Heart left ventricle (tissue), 16 donors: ENCODE results near the gene TRMT2A. TPM values are rescaled to one million over a fixed set of nuclear protein-coding genes. Genes with fewer than 3 reads are reported as not detected.
"Not testable (repeated sequence)": the region's sequence is repeated elsewhere in the genome, so short reads cannot be mapped to it uniquely, and the experiment has no call there.

Source experiments
- ATAC-seq, 4 donors: fragments of 200-7000 bp; cut with Tn5 transposase; one replicate each; pipeline ENCODE4 v1.9.1; 2020 to 2022; ENCODE audit warnings: moderate library complexity in 4 of 4, mild to moderate bottlenecking in 3 of 4, moderate number of reproducible peaks in 1 of 4
- DNase-seq, 5 donors: peaks; one replicate each; pipeline ENCODE4 v3.0.0-alpha.2; 2020
- H3K27ac ChIP-seq, 12 donors: fragments of 200-600 bp; sonication (generic) in 4 of 12; one replicate each; pipeline versions ENCODE4 v1.5.0 to v1.8.0; 2016 to 2022; ENCODE audit warnings: mild to moderate bottlenecking in 2 of 12
- H3K27me3 ChIP-seq, 9 donors: fragments of 200-600 bp; sonication (generic) in 2 of 9; one replicate each; pipeline versions ENCODE4 v1.5.1 to v1.8.0; 2016 to 2022; ENCODE audit warnings: mild to moderate bottlenecking in 3 of 9
- H3K36me3 ChIP-seq, 9 donors: fragments of 200-600 bp; sonication (generic) in 2 of 9; one replicate each; pipeline versions ENCODE4 v1.5.0 to v1.8.0; 2018 to 2022; ENCODE audit warnings: mild to moderate bottlenecking in 2 of 9
- H3K4me1 ChIP-seq, 12 donors: fragments of 200-600 bp; sonication (generic) in 4 of 12; one replicate each; pipeline versions ENCODE4 v1.5.0 to v1.8.0; 2016 to 2022; ENCODE audit warnings: mild to moderate bottlenecking in 3 of 12
- H3K4me3 ChIP-seq, 12 donors: fragments of 200-600 bp; sonication (generic) in 4 of 12; one replicate each; pipeline versions ENCODE4 v1.5.0 to v1.8.0; 2017 to 2022; ENCODE audit warnings: mild to moderate bottlenecking in 9 of 12, moderate library complexity in 4 of 12
- H3K9me3 ChIP-seq, 12 donors: fragments of 200-600 bp; sonication (generic) in 4 of 12; one replicate each; pipeline versions ENCODE4 v1.5.0 to v1.8.0; 2016 to 2022; ENCODE audit warnings: mild to moderate bottlenecking in 1 of 12
- POLR2A ChIP-seq, 2 donors: fragments of 450-650 bp; IDR thresholded peaks; one replicate each; pipeline ENCODE4 v1.6.1; 2017; ENCODE audit warnings: antibody characterized with exemption in 2 of 2, mild to moderate bottlenecking in 2 of 2, moderate library complexity in 2 of 2
- WGBS, 4 donors: extraction: QIAGEN DNeasy Blood & Tissue Kit in 2 of 4; methylation state at CpG; one replicate each; pipeline versions ENCODE4 v1.1.5 to v1.1.7; 2013 to 2018; 5-methylcytosine and 5-hydroxymethylcytosine counted together
- intact Hi-C, 10 donors: fragments of 100-400 bp; cut with DNase I; formaldehyde crosslinking; loops; one replicate each; pipeline versions ENCODE4 v1.11.1 to v1.14.2; 2022
- polyA plus RNA-seq, 2 donors: library from polyadenylated mRNA; stranded (reverse); fragments of 200-250 nt; gene quantifications; one replicate each; pipeline ENCODE4 v1.2.3, GENCODE V29; 2013
- total RNA-seq, 9 donors: library from RNA; depleted of rRNA in 2 of 9; stranded (reverse); fragments of >200 nt in 2 of 9; fragmentation: NEBNext Ultra II Directional in 3 of 9; extraction: Animal tissue kit (Norgen Biotek cat#: 25700) in 3 of 9; gene quantifications; one replicate each; pipeline versions ENCODE4 v1.1.0 to v1.2.4, GENCODE V29; 2016 to 2023
- TF ChIP-seq, protein P1 (sequence below), 12 donors: fragments of 200-600 bp; sonication (generic) in 4 of 12; IDR thresholded peaks; one replicate each; pipeline versions ENCODE4 v1.5.0 to v1.8.0; 2018 to 2022; ENCODE audit warnings: antibody characterized with exemption in 12 of 12, mild to moderate bottlenecking in 5 of 12
- donor health status: ischemic (EF 13 %, LVEDD 7.1; RV severe dilation, severe dysfunction).
- donor health status: healthy with polysubstance abuse.
- donor health status: DM: no; HTN: yes; CAD: no.
- donor health status: DM: no; HTN: no; CAD: no.
- donor health status: ischemic (EF 25% LVEDD 6.9; RV normal size, moderate dysfunction).
- donor health status: ischemic (EF 25% LVEDD 5.7; RV mildly dilated, moderate dysfunction).
- donor health status: healthy.
- donor health status: DM: yes; HTN: yes; CAD: no.
- donor health status: ischemic (EF 35%, LVEDD 5.7; RV mildly dilated, moderate dysfunction).
- donor health status: nonischemic (EF 11% LVEDD 7.7; RV severe dilation, severe dysfunction).
- donor health status: DM: yes; HTN: yes; CAD: no.
- donor health status: PGD.
- donor health status: ischemic (EF 29% LVEDD 5.4; RV normal size, mild dysfunction).
- donor health status: nonischemic (EF 23%, LVEDD 6.1; RV moderate dilation, normal function).

TRMT2A gene
- total and polyA plus RNA-seq, 11 donors = 15.8 to 31.3 (median 20.2) TPM

DNA sequence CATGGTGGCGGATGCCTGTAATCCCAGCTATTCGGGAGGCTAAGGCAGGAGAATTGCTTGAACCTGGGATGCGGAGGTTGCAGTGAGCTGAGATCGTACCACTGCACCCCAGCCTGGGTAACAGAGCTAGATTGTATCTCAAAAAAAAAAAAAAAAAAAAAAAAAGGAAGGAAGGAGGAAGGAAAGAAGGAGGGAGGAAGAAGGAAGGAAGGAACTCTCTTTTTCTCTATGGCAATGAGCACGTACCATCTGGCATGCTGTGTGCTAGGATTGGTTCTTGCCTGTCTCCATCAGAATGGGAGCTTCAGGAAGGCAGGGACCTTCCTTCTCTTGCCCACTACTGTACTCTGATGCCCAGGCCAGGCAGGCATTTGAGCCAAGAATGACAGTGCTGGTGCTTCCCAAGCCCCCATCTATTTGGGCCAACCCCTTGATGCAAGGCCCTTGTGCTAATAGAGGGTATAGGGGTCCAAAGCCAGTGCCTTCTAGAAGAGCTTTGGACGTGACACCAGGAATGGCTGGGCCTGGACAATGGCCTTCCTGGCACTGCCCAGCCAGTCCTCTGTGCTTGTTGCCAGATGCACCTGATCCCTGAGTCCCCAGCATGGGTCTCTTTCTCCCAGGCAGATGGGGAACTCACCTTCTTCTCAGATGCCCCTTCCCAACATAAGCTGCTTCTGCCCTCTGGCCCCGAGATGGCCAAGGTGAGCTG is 47.5 kb downstream of the TRMT2A start:
- Histone ChIP-seq H3K4me3 (no peak overlapping the region), H3K27ac (no peak overlapping the region), H3K4me1 (no peaks in the 10 kb centered on the region), H3K9me3 (no peaks in the 10 kb centered on the region), H3K27me3 (no peaks in the 10 kb centered on the region), H3K36me3 (peaks cover 0 to 21% (median 9%) of the 10 kb centered on the region in 9 donors)
- DNase-seq = no peak
- 84 to 93% (median 89%) methylated on average over 7 of the region's 7 CpGs for WGBS, 4 donors
- TF ChIP-seq, protein P1, sequence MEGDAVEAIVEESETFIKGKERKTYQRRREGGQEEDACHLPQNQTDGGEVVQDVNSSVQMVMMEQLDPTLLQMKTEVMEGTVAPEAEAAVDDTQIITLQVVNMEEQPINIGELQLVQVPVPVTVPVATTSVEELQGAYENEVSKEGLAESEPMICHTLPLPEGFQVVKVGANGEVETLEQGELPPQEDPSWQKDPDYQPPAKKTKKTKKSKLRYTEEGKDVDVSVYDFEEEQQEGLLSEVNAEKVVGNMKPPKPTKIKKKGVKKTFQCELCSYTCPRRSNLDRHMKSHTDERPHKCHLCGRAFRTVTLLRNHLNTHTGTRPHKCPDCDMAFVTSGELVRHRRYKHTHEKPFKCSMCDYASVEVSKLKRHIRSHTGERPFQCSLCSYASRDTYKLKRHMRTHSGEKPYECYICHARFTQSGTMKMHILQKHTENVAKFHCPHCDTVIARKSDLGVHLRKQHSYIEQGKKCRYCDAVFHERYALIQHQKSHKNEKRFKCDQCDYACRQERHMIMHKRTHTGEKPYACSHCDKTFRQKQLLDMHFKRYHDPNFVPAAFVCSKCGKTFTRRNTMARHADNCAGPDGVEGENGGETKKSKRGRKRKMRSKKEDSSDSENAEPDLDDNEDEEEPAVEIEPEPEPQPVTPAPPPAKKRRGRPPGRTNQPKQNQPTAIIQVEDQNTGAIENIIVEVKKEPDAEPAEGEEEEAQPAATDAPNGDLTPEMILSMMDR (IDR thresholded peaks at IDR 0.05) = no peak
- no peak for TF ChIP-seq POLR2A (IDR thresholded peaks at IDR 0.05)
- intact Hi-C loops = no loop called here
- ATAC-seq = no peak

DNA sequence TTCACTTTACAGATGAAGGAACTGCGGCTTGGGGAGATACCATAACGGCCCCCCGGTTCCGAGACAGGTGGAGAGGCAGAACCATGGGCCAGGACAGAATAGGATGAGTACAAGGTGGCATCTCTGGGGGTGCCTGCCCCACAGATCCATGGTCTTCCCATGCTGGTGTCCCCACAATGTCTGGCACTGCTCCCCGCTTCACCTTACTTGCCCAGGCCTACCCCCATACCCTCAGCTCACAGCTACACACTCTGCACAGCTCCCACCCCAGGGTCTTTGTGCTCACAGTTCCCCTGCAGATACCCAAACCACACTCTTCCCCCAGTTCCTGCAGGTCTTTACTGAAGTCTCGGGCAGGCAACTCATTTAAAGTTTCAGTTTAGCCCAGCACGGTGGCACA is 48.4 kb downstream of the TRMT2A start:
- Histone ChIP-seq H3K36me3 (peaks cover 0 to 30% (median 16%) of the 10 kb centered on the region in 9 donors), H3K9me3 (no peaks in the 10 kb centered on the region), H3K4me3 (no peak overlapping the region), H3K4me1 (no peaks in the 10 kb centered on the region), H3K27me3 (no peaks in the 10 kb centered on the region), H3K27ac (no peak overlapping the region)
- 93 to 97% (median 93%) methylated on average over 7 of the region's 7 CpGs for WGBS, 4 donors
- peak in 1 of 4 donors; percentile 28 for ATAC-seq
- no peak for DNase-seq
- no peak for TF ChIP-seq POLR2A (IDR thresholded peaks at IDR 0.05)
- TF ChIP-seq, protein P1 (IDR thresholded peaks at IDR 0.05) = no peak
- intact Hi-C loops = no loop called here

DNA sequence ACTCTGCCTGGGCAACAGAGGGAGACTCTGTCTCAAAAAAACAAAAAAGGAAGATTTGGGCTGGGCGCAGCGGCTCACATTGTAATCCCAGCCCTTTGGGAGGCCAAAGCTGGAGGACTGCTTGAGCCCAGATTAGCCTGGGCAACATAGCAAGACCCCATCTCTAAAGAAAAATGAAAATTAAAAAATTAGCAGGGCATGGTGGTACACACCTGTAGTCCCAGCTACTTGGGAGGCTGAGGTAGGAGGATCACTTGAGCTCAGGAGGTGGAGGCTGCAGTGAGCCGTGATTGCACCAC is 49.7 kb downstream of the TRMT2A start:
- 96 to 99% (median 98%) methylated on average over 3 of the region's 3 CpGs for WGBS, 4 donors
- DNase-seq = not testable (repeated sequence)

DNA sequence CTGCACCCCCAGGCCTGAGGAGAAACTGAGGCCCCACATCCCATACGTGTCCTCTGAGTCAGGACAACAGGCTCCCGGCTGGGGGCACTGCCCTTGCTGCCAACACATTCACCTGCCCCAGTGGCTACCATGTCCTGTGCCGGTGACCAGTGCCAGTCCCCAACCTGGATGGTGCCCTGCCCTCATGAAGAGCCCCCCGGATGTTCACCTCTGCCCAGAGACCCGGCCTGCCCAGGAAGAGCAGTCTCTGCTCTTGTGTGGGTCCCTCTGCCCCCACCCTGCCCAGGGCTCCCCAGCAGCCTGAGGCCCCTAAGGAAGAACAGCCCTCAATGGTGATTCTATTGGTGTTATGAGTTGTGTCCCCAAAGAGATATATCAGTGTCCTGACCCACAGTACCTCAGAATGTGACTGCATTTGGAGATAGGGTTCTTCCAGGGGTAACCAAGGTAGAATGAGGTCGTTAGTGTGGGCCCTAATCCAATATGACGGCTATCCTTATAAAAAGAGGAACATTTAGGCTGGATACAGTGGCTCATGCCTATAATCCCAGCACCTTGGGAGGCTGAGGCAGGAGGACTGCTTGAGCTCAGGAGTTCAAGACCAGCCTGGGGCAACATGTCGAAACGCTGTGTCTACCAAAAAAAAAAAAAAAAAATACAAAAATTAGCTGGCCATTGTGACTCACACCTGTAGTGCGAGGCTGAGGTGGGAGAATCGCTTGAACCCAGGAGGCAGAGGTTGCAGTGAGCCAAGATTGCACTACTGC is 50.2 kb downstream of the TRMT2A start:
- H3K4me3 ChIP-seq = no peak overlapping the region
- TF ChIP-seq, protein P1 (IDR thresholded peaks at IDR 0.05) = no peak
- TF ChIP-seq POLR2A (IDR thresholded peaks at IDR 0.05) = no peak
- WGBS, 4 donors = 91 to 95% (median 92%) methylated on average over 9 to 11 of the region's 11 CpGs
- peaks cover 0 to 4% (median 0%) of the 10 kb centered on the region in 12 donors for H3K4me1 ChIP-seq
- no peaks in the 10 kb centered on the region for H3K9me3 ChIP-seq
- H3K27ac ChIP-seq = no peak overlapping the region
- intact Hi-C loops = no loop called here
- DNase-seq (no peak), ATAC-seq (no peak)
- H3K36me3 ChIP-seq = peaks cover 0 to 48% (median 35%) of the 10 kb centered on the region in 9 donors
- no peaks in the 10 kb centered on the region for H3K27me3 ChIP-seq

More for the DNA sequence above, 49.7 kb downstream of the TRMT2A start:
- H3K27me3 ChIP-seq, H3K9me3 ChIP-seq, H3K27ac ChIP-seq, H3K4me3 ChIP-seq, ATAC-seq, H3K4me1 ChIP-seq, intact Hi-C loops: not testable (repeated sequence)
- H3K36me3 ChIP-seq = peaks cover 0 to 43% (median 30%) of the 10 kb centered on the region in 9 donors
